Ascending aorta (tissue), 2 donors: ENCODE data around the gene RASD2. TPM values are rescaled to one million over a fixed set of nuclear protein-coding genes. Genes with fewer than 3 reads are reported as not detected.
A peak's percentile ranks its signal among the peaks of the same experiment; 100 is the strongest.

Source experiments
- DNase-seq, 2 donors: peaks; one replicate each; pipeline ENCODE4 v3.0.0-alpha.2; 2019; ENCODE audit warnings: low spot score in 2 of 2
- H3K27ac ChIP-seq, 2 donors: fragments of 200-600 bp; sonication (generic); one replicate each; pipeline ENCODE4 v1.5.1; 2016 to 2017; ENCODE audit warnings: mild to moderate bottlenecking in 1 of 2
- H3K27me3 ChIP-seq: fragments of 200-600 bp; sonication (generic); one replicate; pipeline ENCODE4 v1.5.1; 2017
- H3K36me3 ChIP-seq, 2 donors: fragments of 200-600 bp; sonication (generic); one replicate each; pipeline ENCODE4 v1.5.1; 2016
- H3K4me1 ChIP-seq, 2 donors: fragments of 200-600 bp; sonication (generic); one replicate each; pipeline ENCODE4 v1.5.1; 2016 to 2017; ENCODE audit warnings: mild to moderate bottlenecking in 1 of 2
- H3K4me3 ChIP-seq, 2 donors: fragments of 200-600 bp; sonication (generic); one replicate each; pipeline ENCODE4 v1.5.1; 2016 to 2017; ENCODE audit warnings: mild to moderate bottlenecking in 1 of 2
- H3K9me3 ChIP-seq, 2 donors: fragments of 200-600 bp; sonication (generic); one replicate each; pipeline ENCODE4 v1.5.1; 2016
- CTCF ChIP-seq, 3 experiments: fragments of 200-600 bp in 2 of 3; fragments of 450-650 bp in 1 of 3; sonication (generic) in 2 of 3; IDR thresholded peaks; one replicate each; pipeline ENCODE4 v1.5.1; 2016 to 2019; ENCODE audit warnings: antibody characterized with exemption in 3 of 3, mild to moderate bottlenecking in 1 of 3, moderate library complexity in 1 of 3
- intact Hi-C: fragments of 100-400 bp; cut with DNase I; formaldehyde crosslinking; loops from one replicate; pipeline ENCODE4 v1.15.1; 2023
- total RNA-seq: library from RNA; depleted of rRNA; stranded (reverse); fragments of >200 nt; gene quantifications from one replicate; pipeline ENCODE4 v1.1.0, GENCODE V29; 2016

The RASD2 gene
- total RNA-seq, 1 donor from 2014 or later = 6.6 TPM

- H3K4me3 ChIP-seq = no peak overlapping the region
- H3K9me3 ChIP-seq = no peaks in the 10 kb centered on the region
- no peaks in the 10 kb centered on the region for H3K4me1 ChIP-seq
- no peaks in the 10 kb centered on the region for H3K36me3 ChIP-seq
- TF ChIP-seq CTCF (IDR thresholded peaks at IDR 0.05) = no peak
- no peaks in the 10 kb centered on the region for H3K27me3 ChIP-seq
- intact Hi-C loops = no loop called here
- no peak for DNase-seq
- no peak overlapping the region for H3K27ac ChIP-seq
Measured at GRCh38 chr22:35581023-35581413, 40.4 kb downstream of the RASD2 start.

- no peaks in the 10 kb centered on the region for H3K9me3 ChIP-seq
- DNase-seq = no peak
- TF ChIP-seq CTCF (IDR thresholded peaks at IDR 0.05) = no peak
- H3K36me3 ChIP-seq = no peaks in the 10 kb centered on the region
- H3K4me1 ChIP-seq = no peaks in the 10 kb centered on the region
- intact Hi-C loops = no loop called here
- H3K27ac ChIP-seq = no peak overlapping the region
- no peak overlapping the region for H3K4me3 ChIP-seq
- no peaks in the 10 kb centered on the region for H3K27me3 ChIP-seq
Measured at GRCh38 chr22:35582218-35582860, 41.7 kb downstream of the RASD2 start.

GRCh38 chr22:35582861-35583670, 42.4 kb downstream of the RASD2 start:
- Histone ChIP-seq H3K4me1 (no peaks in the 10 kb centered on the region), H3K27me3 (no peaks in the 10 kb centered on the region), H3K4me3 (no peak overlapping the region), H3K36me3 (no peaks in the 10 kb centered on the region), H3K9me3 (no peaks in the 10 kb centered on the region), H3K27ac (no peak overlapping the region)
- peak; percentile 85 to 95 (median 90) for TF ChIP-seq CTCF (IDR thresholded peaks at IDR 0.05)
- intact Hi-C loops = loop anchor here (1.0 kb wide), 2 partner anchors 153 to 233 kb away; no protein-coding TSS in a partner anchor
- DNase-seq = no peak

- no peak overlapping the region for H3K27ac ChIP-seq
- H3K9me3 ChIP-seq = no peaks in the 10 kb centered on the region
- TF ChIP-seq CTCF (IDR thresholded peaks at IDR 0.05) = no peak
- no peaks in the 10 kb centered on the region for H3K36me3 ChIP-seq
- DNase-seq = no peak
- H3K27me3 ChIP-seq = no peaks in the 10 kb centered on the region
- intact Hi-C loops = no loop called here
- no peak overlapping the region for H3K4me3 ChIP-seq
- H3K4me1 ChIP-seq = no peaks in the 10 kb centered on the region
Measured at GRCh38 chr22:35586771-35587170, 46.1 kb downstream of the RASD2 start.

GRCh38 chr22:35587447-35587870, 46.8 kb downstream of the RASD2 start:
- Histone ChIP-seq H3K4me3 (no peak overlapping the region), H3K36me3 (no peaks in the 10 kb centered on the region), H3K4me1 (no peaks in the 10 kb centered on the region), H3K9me3 (no peaks in the 10 kb centered on the region), H3K27ac (no peak overlapping the region), H3K27me3 (no peaks in the 10 kb centered on the region)
- no peak for DNase-seq
- no peak for TF ChIP-seq CTCF (IDR thresholded peaks at IDR 0.05)
- intact Hi-C loops = no loop called here
